ENCODE results near the gene TRPM3. TPM values are rescaled to one million over a fixed set of nuclear protein-coding genes. Genes with fewer than 3 reads are reported as not detected.

TRPM3 gene
- total RNA-seq, 2 experiments from 2014 or later = not detected

DNA sequence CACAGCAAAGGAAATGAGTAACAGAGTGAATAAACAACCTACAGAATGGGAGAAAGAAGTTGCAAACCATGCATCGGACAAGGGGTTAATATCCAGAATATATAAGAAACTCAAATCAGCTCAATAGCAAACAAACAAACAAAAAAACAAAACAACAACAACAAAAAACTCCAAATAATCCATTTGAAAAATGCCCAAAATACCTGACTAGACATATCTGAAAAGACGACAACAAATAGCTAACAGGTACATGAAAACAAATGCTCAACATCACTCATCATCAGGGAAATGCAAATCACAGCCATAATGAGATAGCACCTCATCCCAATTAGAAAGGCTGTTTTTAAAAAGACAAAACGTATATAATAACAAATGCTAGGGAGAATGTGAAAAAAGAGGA, 111.2 kb downstream of the TRPM3 start:
- H3K4me3 ChIP-seq (ENCODE audit: low read length) = no peak overlapping the region
- ChIA-PET CTCF (no interaction called here), POLR2A (no interaction called here)
- no peaks in the 10 kb centered on the region for H3K4me1 Mint-ChIP-seq (ENCODE audit: low read depth)
- no peaks in the 10 kb centered on the region for H3K27me3 Mint-ChIP-seq
- H3K36me3 ChIP-seq (ENCODE audit: insufficient read depth, low read length) = no peaks in the 10 kb centered on the region
- H3K27ac ChIP-seq (ENCODE audit: low read depth in 1 of 2, low read length in 2 of 2) = no peak overlapping the region
- peaks cover 0 to 4% of the 10 kb centered on the region in 2 experiments for H3K9me3 ChIP-seq (ENCODE audit: control insufficient read depth in 1 of 2, insufficient read depth in 1 of 2, low read length in 2 of 2)
- no peak overlapping the region for H3K4me3 Mint-ChIP-seq
- H3K9me3 Mint-ChIP-seq = peaks cover 2% of the 10 kb centered on the region
- H3K27ac Mint-ChIP-seq = no peak overlapping the region
- no peaks in the 10 kb centered on the region for H3K4me1 ChIP-seq (ENCODE audit: insufficient read depth, low read length)
- DNase-seq (no peak), ATAC-seq (ENCODE audit: poor library complexity) (no peak)
- H3K27me3 ChIP-seq (ENCODE audit: control insufficient read depth in 1 of 2, insufficient read depth in 2 of 2, low read length in 2 of 2) = no peaks in the 10 kb centered on the region
- no peaks in the 10 kb centered on the region for H3K36me3 Mint-ChIP-seq (ENCODE audit: low read depth)
- intact Hi-C loops (cut with DNase I, micrococcal nuclease) = no loop called here
- TF ChIP-seq, protein P1, sequence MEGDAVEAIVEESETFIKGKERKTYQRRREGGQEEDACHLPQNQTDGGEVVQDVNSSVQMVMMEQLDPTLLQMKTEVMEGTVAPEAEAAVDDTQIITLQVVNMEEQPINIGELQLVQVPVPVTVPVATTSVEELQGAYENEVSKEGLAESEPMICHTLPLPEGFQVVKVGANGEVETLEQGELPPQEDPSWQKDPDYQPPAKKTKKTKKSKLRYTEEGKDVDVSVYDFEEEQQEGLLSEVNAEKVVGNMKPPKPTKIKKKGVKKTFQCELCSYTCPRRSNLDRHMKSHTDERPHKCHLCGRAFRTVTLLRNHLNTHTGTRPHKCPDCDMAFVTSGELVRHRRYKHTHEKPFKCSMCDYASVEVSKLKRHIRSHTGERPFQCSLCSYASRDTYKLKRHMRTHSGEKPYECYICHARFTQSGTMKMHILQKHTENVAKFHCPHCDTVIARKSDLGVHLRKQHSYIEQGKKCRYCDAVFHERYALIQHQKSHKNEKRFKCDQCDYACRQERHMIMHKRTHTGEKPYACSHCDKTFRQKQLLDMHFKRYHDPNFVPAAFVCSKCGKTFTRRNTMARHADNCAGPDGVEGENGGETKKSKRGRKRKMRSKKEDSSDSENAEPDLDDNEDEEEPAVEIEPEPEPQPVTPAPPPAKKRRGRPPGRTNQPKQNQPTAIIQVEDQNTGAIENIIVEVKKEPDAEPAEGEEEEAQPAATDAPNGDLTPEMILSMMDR (IDR thresholded peaks at IDR 0.05) = no peak

DNA sequence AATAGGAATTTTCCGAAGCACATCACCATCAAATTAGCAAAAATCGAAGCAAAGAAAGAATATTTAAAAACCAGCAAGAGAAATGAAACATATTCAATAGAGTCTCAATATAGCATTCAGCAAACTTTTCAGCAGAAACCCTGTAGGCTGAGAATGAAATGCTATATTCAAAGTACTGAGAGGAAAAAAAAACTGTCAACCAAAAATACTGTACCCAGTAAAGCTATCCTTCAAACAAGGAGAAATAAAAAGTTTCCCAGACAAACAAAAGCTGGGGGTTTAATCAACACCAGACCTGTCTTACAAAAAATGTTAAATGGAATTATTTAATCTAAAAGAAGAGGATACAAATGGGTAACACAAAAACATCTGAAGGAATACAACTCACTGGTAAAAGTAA, 116.0 kb downstream of the TRPM3 start:
- Mint-ChIP-seq H3K4me3 (no peak overlapping the region), H3K27ac (no peak overlapping the region), H3K36me3 (ENCODE audit: low read depth) (no peaks in the 10 kb centered on the region), H3K4me1 (ENCODE audit: low read depth) (no peaks in the 10 kb centered on the region), H3K27me3 (no peaks in the 10 kb centered on the region), H3K9me3 (peaks cover 4% of the 10 kb centered on the region)
- TF ChIP-seq, protein P1 (IDR thresholded peaks at IDR 0.05) = no peak
- POLR2A ChIA-PET = no interaction called here
- CTCF ChIA-PET = no interaction called here
- Histone ChIP-seq H3K4me1 (ENCODE audit: insufficient read depth, low read length) (no peaks in the 10 kb centered on the region), H3K27me3 (ENCODE audit: control insufficient read depth in 1 of 2, insufficient read depth in 2 of 2, low read length in 2 of 2) (no peaks in the 10 kb centered on the region), H3K4me3 (ENCODE audit: low read length) (no peak overlapping the region), H3K9me3 (ENCODE audit: control insufficient read depth in 1 of 2, insufficient read depth in 1 of 2, low read length in 2 of 2) (peaks cover 0 to 18% of the 10 kb centered on the region in 2 experiments), H3K27ac (ENCODE audit: low read depth in 1 of 2, low read length in 2 of 2) (no peak overlapping the region), H3K36me3 (ENCODE audit: insufficient read depth, low read length) (no peaks in the 10 kb centered on the region)
- DNase-seq (no peak), ATAC-seq (ENCODE audit: poor library complexity) (no peak)
- intact Hi-C loops (cut with DNase I, micrococcal nuclease) = no loop called here

DNA sequence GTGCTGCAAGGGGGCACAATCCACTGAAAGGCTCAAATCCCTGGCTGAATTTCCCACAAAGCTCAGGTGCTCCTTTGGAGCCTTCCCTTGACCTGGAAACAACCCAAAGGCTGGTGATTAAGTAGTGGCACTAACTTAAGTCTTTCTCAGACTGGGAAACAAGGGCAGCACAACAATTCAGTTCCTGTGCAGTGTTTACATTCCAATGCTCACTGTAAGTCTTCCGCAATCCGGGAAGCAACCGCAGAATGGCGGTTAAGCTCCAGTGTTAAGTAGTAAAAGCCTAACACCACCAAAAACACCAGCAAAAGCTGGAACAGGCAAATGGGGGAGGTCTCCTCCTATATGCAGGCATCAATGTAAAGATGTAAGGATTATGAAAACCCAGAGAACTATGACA, 117.2 kb downstream of the TRPM3 start:
- Mint-ChIP-seq H3K4me3 (no peak overlapping the region), H3K9me3 (peaks cover 4% of the 10 kb centered on the region), H3K36me3 (ENCODE audit: low read depth) (no peaks in the 10 kb centered on the region), H3K27me3 (no peaks in the 10 kb centered on the region), H3K4me1 (ENCODE audit: low read depth) (no peaks in the 10 kb centered on the region), H3K27ac (no peak overlapping the region)
- Histone ChIP-seq H3K27me3 (ENCODE audit: control insufficient read depth in 1 of 2, insufficient read depth in 2 of 2, low read length in 2 of 2) (no peaks in the 10 kb centered on the region), H3K4me1 (ENCODE audit: insufficient read depth, low read length) (no peaks in the 10 kb centered on the region), H3K36me3 (ENCODE audit: insufficient read depth, low read length) (no peaks in the 10 kb centered on the region), H3K4me3 (ENCODE audit: low read length) (no peak overlapping the region), H3K27ac (ENCODE audit: low read depth in 1 of 2, low read length in 2 of 2) (no peak overlapping the region), H3K9me3 (ENCODE audit: control insufficient read depth in 1 of 2, insufficient read depth in 1 of 2, low read length in 2 of 2) (peaks cover 0 to 18% of the 10 kb centered on the region in 2 experiments)
- no peak for ATAC-seq (ENCODE audit: poor library complexity)
- intact Hi-C loops (cut with DNase I, micrococcal nuclease) = no loop called here
- POLR2A ChIA-PET = no interaction called here
- DNase-seq = no peak
- CTCF ChIA-PET = no interaction called here
- TF ChIP-seq, protein P1 (IDR thresholded peaks at IDR 0.05) = no peak

All from CD4-positive, alpha-beta T cell (primary cell).